SK-N-MC (cell line): ENCODE data around the gene OR8D1.
"Not testable (repeated sequence)": the region's sequence is repeated elsewhere in the genome, so short reads cannot be mapped to it uniquely, and the experiment has no call there.

ENCODE experiments used
- DNase-seq: peaks from one replicate; pipeline ENCODE4 v3.0.0-alpha.2; 2011; ENCODE audit warnings: low read depth, low spot score
- H3K27ac ChIP-seq: fragments of 200-600 bp; sonication (generic); 2 replicates; pipeline ENCODE4 v1.5.1; 2016; ENCODE audit warnings: mixed run types
- H3K36me3 ChIP-seq: fragments of 200-600 bp; sonication (generic); 2 replicates; pipeline ENCODE4 v1.6.1; 2017; ENCODE audit warnings: antibody characterized with exemption, low read length, mixed read lengths; ENCODE audit not compliant: insufficient read depth
- H3K4me3 ChIP-seq: fragments of 200-600 bp; sonication (generic); 2 replicates; pipeline ENCODE4 v1.5.1; 2016
- H3K9ac ChIP-seq: fragments of 200-600 bp; sonication (generic); 2 replicates; pipeline ENCODE4 v1.8.0; 2017; ENCODE audit warnings: mixed run types, mixed read lengths; ENCODE audit not compliant: insufficient read length
- H3K9me3 ChIP-seq: fragments of 200-600 bp; sonication (generic); 2 replicates; pipeline ENCODE4 v1.6.1; 2017; ENCODE audit warnings: low read depth, mild to moderate bottlenecking, antibody characterized with exemption, low read length, moderate library complexity, mixed read lengths
- EZH2 ChIP-seq: fragments of 200-600 bp; sonication (generic); IDR thresholded peaks from one replicate; pipeline ENCODE4 v1.6.1; 2017; ENCODE audit warnings: antibody characterized with exemption
- FOXP2 ChIP-seq: optimal IDR thresholded peaks from 2 replicates; pipeline ENCODE3; 2011; ENCODE audit warnings: mild to moderate bottlenecking, moderate library complexity; ENCODE audit not compliant: insufficient read depth; ENCODE audit errors: extremely low read length, control extremely low read depth
- POLR2AphosphoS5 ChIP-seq: IDR thresholded peaks from 2 replicates; pipeline ENCODE4 v1.6.1; 2012; ENCODE audit warnings: mild to moderate bottlenecking, low read depth, low read length, borderline replicate concordance

OR8D1 gene

GRCh38 chr11:124274000-124274399 lies 39.7 kb downstream of the OR8D1 start:
- no peak overlapping the region for H3K4me3 ChIP-seq
- H3K9me3 ChIP-seq: no peaks in the 10 kb centered on the region
- no peak for DNase-seq
- TF ChIP-seq POLR2AphosphoS5: no peak
- no peak for TF ChIP-seq EZH2
- TF ChIP-seq FOXP2: no peak
- no peak overlapping the region for H3K27ac ChIP-seq
- no peaks in the 10 kb centered on the region for H3K36me3 ChIP-seq
- H3K9ac ChIP-seq: no peak overlapping the region

DNA sequence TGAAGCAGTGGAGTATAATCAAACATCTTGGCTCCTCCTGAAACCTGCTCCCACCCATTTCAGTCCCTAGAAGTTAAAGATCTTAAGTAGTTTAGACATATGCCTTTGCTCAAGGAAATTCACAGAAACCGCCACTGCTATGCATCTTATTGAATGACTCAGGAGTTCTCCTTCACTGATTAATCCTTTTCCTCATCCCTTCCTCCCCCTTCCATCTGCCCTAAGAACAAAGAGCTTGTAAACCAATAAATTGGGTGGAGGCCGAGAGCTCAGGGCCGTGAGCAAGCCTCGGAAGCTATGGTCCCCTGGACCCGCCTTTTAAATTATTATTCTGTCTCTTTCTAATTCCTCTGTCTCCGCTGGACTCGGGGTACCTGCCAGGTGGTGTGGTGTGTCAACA lies 42.9 kb downstream of the OR8D1 start:
- not testable (repeated sequence) for H3K9me3 ChIP-seq, H3K9ac ChIP-seq, H3K4me3 ChIP-seq, DNase-seq, H3K27ac ChIP-seq, H3K36me3 ChIP-seq

- H3K36me3 ChIP-seq, DNase-seq, H3K9me3 ChIP-seq, H3K27ac ChIP-seq, H3K4me3 ChIP-seq, H3K9ac ChIP-seq: not testable (repeated sequence)
These were observed 48.7 kb downstream of the OR8D1 start for GRCh38 chr11:124265041-124265440.

GRCh38 chr11:124256076-124256475 lies 57.7 kb downstream of the OR8D1 start, which contains the start of gene OR8G5:
TSS of gene OR8G5 (plus strand) at chr11:124256376. CDS start at chr11:124264932, 8,556 bp downstream.
- no peak within 1 kb of the TSS for H3K27ac ChIP-seq
- H3K9me3 ChIP-seq: no peaks in the 10 kb centered on the region
- H3K36me3 ChIP-seq: no peaks in the 10 kb centered on the region
- no peak within 1 kb of the TSS for H3K4me3 ChIP-seq
- TF ChIP-seq FOXP2 (no peak), EZH2 (no peak), POLR2AphosphoS5 (no peak)
- no peak within 1 kb of the TSS for H3K9ac ChIP-seq
- no peak for DNase-seq
